IMR-90 (cell line): ENCODE data around the gene UBAC1. TPM values are rescaled to one million over a fixed set of nuclear protein-coding genes. Genes with fewer than 3 reads are reported as not detected.

Source experiments
- ATAC-seq: fragments of 200-7000 bp; cut with Tn5 transposase; 2 replicates; pipeline ENCODE4 v1.9.1; 2020; ENCODE audit warnings: low read depth, mild to moderate bottlenecking, moderate library complexity
- BruUV-seq: library from RNA; stranded (reverse); fragments of 400-500 nt; replicated peaks from 2 replicates; lab custom pipeline; 2021; lab: Mats Ljungman, UMichigan
- CTCF ChIA-PET: fragments of 300-600 bp; formaldehyde crosslinking; extraction: SDS; loops from one replicate; lab custom pipeline; 2021; ENCODE audit warnings: antibody characterized with exemption; lab: Yijun Ruan, JAX
- POLR2A ChIA-PET: fragments of 300-600 bp; sonication (Branson Sonifier 250); formaldehyde crosslinking; loops from one replicate; lab custom pipeline; 2022; ENCODE audit warnings: antibody characterized with exemption; ENCODE audit not compliant: unreplicated experiment; lab: Charles Lee
- DNase-seq: peaks from one replicate; pipeline ENCODE4 v3.0.0; 2013
- H2AFZ ChIP-seq: replicated peaks from 2 replicates; pipeline ENCODE3; 2013; ENCODE audit warnings: low read length, mild to moderate bottlenecking; ENCODE audit not compliant: poor library complexity
- H2AK5ac ChIP-seq: 2 replicates; pipeline ENCODE4 v1.6.1; 2013; ENCODE audit warnings: low read depth, low read length, inconsistent platforms
- H2AK9ac ChIP-seq: replicated peaks from 2 replicates; pipeline ENCODE3; 2013; ENCODE audit warnings: mild to moderate bottlenecking, low read depth, low read length, moderate library complexity; ENCODE audit not compliant: poor library complexity
- H2BK120ac ChIP-seq: 2 replicates; pipeline ENCODE4 v1.6.1; 2013; ENCODE audit warnings: low read depth, low read length, inconsistent platforms
- H2BK15ac ChIP-seq: 3 replicates; pipeline ENCODE4 v1.6.1; 2013; ENCODE audit warnings: low read depth, low read length, inconsistent platforms
- H2BK20ac ChIP-seq: 2 replicates; pipeline ENCODE4 v1.6.1; 2013; ENCODE audit warnings: low read depth, mild to moderate bottlenecking, inconsistent platforms, low read length, moderate library complexity
- H2BK5ac ChIP-seq: 2 replicates; pipeline ENCODE4 v1.6.1; 2013; ENCODE audit warnings: mild to moderate bottlenecking, low read depth, low read length, inconsistent platforms; ENCODE audit not compliant: poor library complexity, severe bottlenecking
- H3K14ac ChIP-seq: replicated peaks from 2 replicates; pipeline ENCODE4 v1.6.1; 2013; ENCODE audit warnings: low read depth, low read length, inconsistent platforms
- H3K18ac ChIP-seq: 2 replicates; pipeline ENCODE4 v1.6.1; 2013; ENCODE audit warnings: low read depth, low read length, control low read depth
- H3K23ac ChIP-seq: 2 replicates; pipeline ENCODE4 v1.6.1; 2013; ENCODE audit warnings: low read depth, low read length, inconsistent platforms
- H3K27ac ChIP-seq: 2 replicates; pipeline ENCODE4 v1.5.1; 2013; ENCODE audit warnings: mild to moderate bottlenecking, control low read depth, low read length; ENCODE audit not compliant: insufficient read depth
- H3K27me3 ChIP-seq: 2 replicates; pipeline ENCODE4 v1.6.1; 2013; ENCODE audit warnings: low read length; ENCODE audit not compliant: control insufficient read depth, insufficient read depth
- H3K36me3 ChIP-seq: 2 replicates; pipeline ENCODE4 v1.6.1; 2013; ENCODE audit warnings: low read length, mixed read lengths; ENCODE audit not compliant: control insufficient read depth, insufficient read depth
- H3K4ac ChIP-seq: 2 replicates; pipeline ENCODE4 v1.6.1; 2013; ENCODE audit warnings: low read depth, low read length, inconsistent platforms
- H3K4me1 ChIP-seq: 2 replicates; pipeline ENCODE4 v1.6.1; 2013; ENCODE audit warnings: low read length, mixed read lengths; ENCODE audit not compliant: control insufficient read depth, insufficient read depth
- H3K4me2 ChIP-seq: 2 replicates; pipeline ENCODE4 v1.6.1; 2013; ENCODE audit warnings: low read depth, mild to moderate bottlenecking, control low read depth, low read length, moderate library complexity
- H3K4me3 ChIP-seq: 2 replicates; pipeline ENCODE4 v1.5.1; 2013; ENCODE audit warnings: low read depth, mild to moderate bottlenecking, control low read depth, low read length, moderate library complexity; ENCODE audit not compliant: insufficient read depth
- H3K56ac ChIP-seq: 2 replicates; pipeline ENCODE4 v1.6.1; 2013; ENCODE audit warnings: low read length, inconsistent platforms; ENCODE audit not compliant: insufficient read depth; ENCODE audit errors: extremely low read depth
- H3K79me1 ChIP-seq, 2 experiments: 2 replicates each; pipeline ENCODE4 v1.6.1; 2013; ENCODE audit warnings: low read length in 2 of 2, inconsistent platforms in 1 of 2, low read depth in 1 of 2
- H3K9ac ChIP-seq: 2 replicates; pipeline ENCODE4 v1.6.1; 2013; ENCODE audit warnings: low read depth, low read length, control low read depth
- H3K9me1 ChIP-seq: 2 replicates; pipeline ENCODE4 v1.6.1; 2013; ENCODE audit warnings: low read length, inconsistent platforms; ENCODE audit not compliant: insufficient read depth
- H3K9me3 ChIP-seq: 2 replicates; pipeline ENCODE4 v1.6.1; 2013; ENCODE audit warnings: low read length; ENCODE audit not compliant: control insufficient read depth, insufficient read depth
- H4K20me1 ChIP-seq: 2 replicates; pipeline ENCODE4 v1.6.1; 2013; ENCODE audit warnings: low read length, inconsistent platforms; ENCODE audit not compliant: insufficient read depth
- H4K5ac ChIP-seq: 2 replicates; pipeline ENCODE4 v1.6.1; 2013; ENCODE audit warnings: mild to moderate bottlenecking, low read depth, low read length, control low read depth
- H4K8ac ChIP-seq, 2 experiments: 2 replicates each; pipeline ENCODE4 v1.6.1; 2013; ENCODE audit warnings: low read depth in 2 of 2, low read length in 2 of 2, control low read depth in 1 of 2, inconsistent platforms in 1 of 2
- H4K91ac ChIP-seq: 2 replicates; pipeline ENCODE4 v1.6.1; 2013; ENCODE audit warnings: low read depth, low read length, inconsistent platforms; ENCODE audit not compliant: insufficient read depth
- BHLHE40 ChIP-seq: fragments of 150-350 bp; IDR thresholded peaks from 2 replicates; pipeline ENCODE4 v1.6.1; 2016; ENCODE audit warnings: mild to moderate bottlenecking, low read depth, low read length
- CEBPB ChIP-seq: IDR thresholded peaks from 2 replicates; pipeline ENCODE4 v1.6.1; 2012; ENCODE audit warnings: low read depth, low read length, improper control_type of control experiment
- CHD1 ChIP-seq: IDR thresholded peaks from 2 replicates; pipeline ENCODE4 v1.6.1; 2012; ENCODE audit warnings: low read depth, low read length, improper control_type of control experiment
- FOS ChIP-seq: fragments of 150-350 bp; IDR thresholded peaks from 2 replicates; pipeline ENCODE4 v1.6.1; 2016; ENCODE audit warnings: low read depth, low read length
- MAZ ChIP-seq: IDR thresholded peaks from 2 replicates; pipeline ENCODE4 v1.6.1; 2012; ENCODE audit warnings: low read depth, mild to moderate bottlenecking, low read length, improper control_type of control experiment, moderate library complexity, borderline replicate concordance
- MXI1 ChIP-seq: IDR thresholded peaks from 2 replicates; pipeline ENCODE4 v1.6.1; 2012; ENCODE audit warnings: low read depth, mild to moderate bottlenecking, low read length, moderate library complexity, borderline replicate concordance
- RCOR1 ChIP-seq: IDR thresholded peaks from 2 replicates; pipeline ENCODE4 v1.6.1; 2012; ENCODE audit warnings: mild to moderate bottlenecking, low read length, improper control_type of control experiment; ENCODE audit not compliant: insufficient replicate concordance
- RFX5 ChIP-seq: IDR thresholded peaks from 2 replicates; pipeline ENCODE4 v1.8.0; 2012; ENCODE audit warnings: low read depth, mild to moderate bottlenecking, low read length, moderate library complexity
- SMC3 ChIP-seq: fragments of 150-350 bp; IDR thresholded peaks from 2 replicates; pipeline ENCODE4 v1.6.1; 2016; ENCODE audit warnings: low read depth, mild to moderate bottlenecking, antibody characterized with exemption, low read length, moderate library complexity
- WGBS, 2 experiments: methylation state at CpG; one replicate each; pipeline versions ENCODE4 v1.1.5 to v1.1.7; 2013; ENCODE audit warnings: missing lambda C conversion rate in 2 of 2; ENCODE audit not compliant: insufficient read length in 1 of 2; ENCODE audit errors: extremely low coverage in 2 of 2; 5-methylcytosine and 5-hydroxymethylcytosine counted together
- dilution Hi-C: fragments of 300-500 bp; cut with HindIII; formaldehyde crosslinking; loops from one replicate; pipeline ENCODE4 v1.14.3; 2018; ENCODE audit warnings: low sequenced_read_pairs; ENCODE audit not compliant: unreplicated experiment
- in situ Hi-C: fragments of 300-500 bp; cut with MboI; formaldehyde crosslinking; loops from 3 replicates; pipeline ENCODE4 v1.14.3; 2019; ENCODE audit warnings: low sequenced_read_pairs, inconsistent platforms, mixed read lengths
- intact Hi-C: fragments of 100-400 bp; cut with micrococcal nuclease; formaldehyde crosslinking; loops from 2 replicates; pipeline ENCODE4 v1.10.0; 2022
- polyA plus RNA-seq, 3 experiments: library from polyadenylated mRNA; depleted of rRNA; stranded (reverse); fragments of >200 nt; gene quantifications; 2 replicates each; pipeline ENCODE4 v1.2.3, GENCODE V29; 2012; ENCODE audit warnings: low replicate concordance in 1 of 3
- total RNA-seq: library from RNA; depleted of rRNA; stranded (reverse); fragments of >200 nt; gene quantifications from 2 replicates; pipeline ENCODE4 v1.2.3, GENCODE V29; 2012
- TF ChIP-seq, protein P1 (sequence below): fragments of 150-350 bp; IDR thresholded peaks from 2 replicates; pipeline ENCODE4 v1.6.1; 2017; ENCODE audit warnings: mild to moderate bottlenecking, antibody characterized with exemption, low read length, low read depth

UBAC1 gene
- total and polyA plus RNA-seq, 2 of the 4 experiments (the other 2 are of a cell fraction) = 25.3 to 33.9 TPM

DNA sequence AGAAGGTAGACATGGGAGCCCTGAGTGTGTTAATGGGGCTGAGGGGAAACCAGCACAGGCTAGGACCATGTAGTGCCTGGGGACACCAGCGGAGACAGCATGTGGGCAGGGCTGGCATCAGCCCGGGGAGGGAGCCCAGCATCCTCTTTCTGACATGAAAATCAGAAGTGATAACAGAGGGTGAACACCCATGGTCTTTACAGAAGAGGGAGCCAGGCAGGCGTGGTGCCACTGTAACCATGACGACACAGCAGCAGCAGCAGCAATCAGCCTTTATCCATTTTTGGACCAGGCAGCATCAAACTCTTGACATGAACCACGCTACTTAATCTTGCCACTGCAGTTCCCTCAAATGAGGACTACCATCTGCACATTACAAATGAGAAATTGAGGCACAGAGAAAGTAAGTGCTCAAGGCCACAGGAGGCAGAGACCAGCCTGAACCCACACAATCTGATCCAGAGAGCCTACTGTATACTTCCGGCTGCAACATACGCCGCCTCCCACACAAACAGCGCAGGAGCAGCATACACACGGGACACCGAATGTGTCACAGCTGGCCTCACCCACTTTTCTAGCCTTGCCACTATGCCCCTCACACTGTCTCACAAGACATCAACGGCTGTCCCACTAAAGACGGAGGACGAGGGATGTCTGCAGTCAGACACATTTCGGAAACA lies 77.6 kb downstream of the UBAC1 start:
- dilution Hi-C loops (no loop called here), intact Hi-C loops (no loop called here), in situ Hi-C loops (no loop called here)
- Histone ChIP-seq H2BK15ac (no peak overlapping the region), H2BK20ac (no peak overlapping the region), H3K9me1 (peaks cover 65% of the 10 kb centered on the region), H3K18ac (no peak overlapping the region), H3K79me1 (peaks cover 33 to 98% of the 10 kb centered on the region in 2 experiments), H4K20me1 (peaks cover 88% of the 10 kb centered on the region), H3K9me3 (no peaks in the 10 kb centered on the region), H3K27ac (no peak overlapping the region), H3K27me3 (no peaks in the 10 kb centered on the region), H3K9ac (no peak overlapping the region), H2AFZ (no peak overlapping the region), H4K5ac (no peak overlapping the region), H3K4me2 (no peak overlapping the region), H2BK120ac (no peak overlapping the region), H3K4me3 (no peak overlapping the region), H3K56ac (no peak overlapping the region), H2BK5ac (no peak overlapping the region), H3K4me1 (peaks cover 32% of the 10 kb centered on the region), H3K14ac (no peak overlapping the region), H3K23ac (0 out of 2 replicates have a peak overlapping the region, but pooled peaks have one; percentile 42), H4K8ac (no peak overlapping the region), H2AK5ac (peak overlapping the region; percentile 36; the same call in 1 of the 2 replicates), H3K4ac (no peak overlapping the region), H3K36me3 (peaks cover 4% of the 10 kb centered on the region), H4K91ac (no peak overlapping the region), H2AK9ac (peak overlapping the region; percentile 3)
- ChIA-PET POLR2A (no interaction called here), CTCF (no interaction called here)
- WGBS, 2 experiments = 85% methylated on average over 4 of the region's 15 CpGs; no CpG with 5 or more reads in 1 of the 2 experiments
- TF ChIP-seq RCOR1 = no peak
- no peak for TF ChIP-seq CEBPB
- TF ChIP-seq RFX5 = no peak
- TF ChIP-seq FOS = no peak
- TF ChIP-seq SMC3 = no peak
- TF ChIP-seq MAZ = no peak
- TF ChIP-seq, protein P1, sequence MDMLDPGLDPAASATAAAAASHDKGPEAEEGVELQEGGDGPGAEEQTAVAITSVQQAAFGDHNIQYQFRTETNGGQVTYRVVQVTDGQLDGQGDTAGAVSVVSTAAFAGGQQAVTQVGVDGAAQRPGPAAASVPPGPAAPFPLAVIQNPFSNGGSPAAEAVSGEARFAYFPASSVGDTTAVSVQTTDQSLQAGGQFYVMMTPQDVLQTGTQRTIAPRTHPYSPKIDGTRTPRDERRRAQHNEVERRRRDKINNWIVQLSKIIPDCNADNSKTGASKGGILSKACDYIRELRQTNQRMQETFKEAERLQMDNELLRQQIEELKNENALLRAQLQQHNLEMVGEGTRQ = no peak
- TF ChIP-seq CHD1 = no peak
- TF ChIP-seq MXI1 = no peak
- TF ChIP-seq BHLHE40 = no peak
- no TSS peak for BruUV-seq
- no peak for ATAC-seq
- no peak for DNase-seq
